ENCODE results near the gene COL6A1.

COL6A1 gene

GRCh38 chr21:46050668-46051378 is 69.3 kb downstream of the COL6A1 start:
- no peak for DNase-seq

DNA sequence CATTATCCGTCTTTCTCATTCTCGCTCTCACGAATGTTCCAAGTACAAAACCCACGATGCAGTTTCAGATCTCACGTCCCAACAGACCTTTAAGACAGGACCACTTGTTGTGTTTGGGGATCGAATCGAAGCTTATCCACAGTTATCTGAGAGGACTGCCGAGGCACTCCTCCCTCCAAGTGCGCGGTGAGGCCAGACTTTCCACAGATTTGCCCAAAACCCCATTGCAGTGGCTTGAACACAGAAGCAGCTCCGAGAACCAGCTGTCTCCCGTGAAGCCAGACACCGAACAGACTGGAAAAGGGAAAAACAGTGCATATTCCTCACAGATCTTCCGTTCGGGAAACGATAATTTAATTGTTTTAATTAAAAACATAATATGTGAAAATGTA is 69.8 kb downstream of the COL6A1 start:
- DNase-seq = no peak

DNA sequence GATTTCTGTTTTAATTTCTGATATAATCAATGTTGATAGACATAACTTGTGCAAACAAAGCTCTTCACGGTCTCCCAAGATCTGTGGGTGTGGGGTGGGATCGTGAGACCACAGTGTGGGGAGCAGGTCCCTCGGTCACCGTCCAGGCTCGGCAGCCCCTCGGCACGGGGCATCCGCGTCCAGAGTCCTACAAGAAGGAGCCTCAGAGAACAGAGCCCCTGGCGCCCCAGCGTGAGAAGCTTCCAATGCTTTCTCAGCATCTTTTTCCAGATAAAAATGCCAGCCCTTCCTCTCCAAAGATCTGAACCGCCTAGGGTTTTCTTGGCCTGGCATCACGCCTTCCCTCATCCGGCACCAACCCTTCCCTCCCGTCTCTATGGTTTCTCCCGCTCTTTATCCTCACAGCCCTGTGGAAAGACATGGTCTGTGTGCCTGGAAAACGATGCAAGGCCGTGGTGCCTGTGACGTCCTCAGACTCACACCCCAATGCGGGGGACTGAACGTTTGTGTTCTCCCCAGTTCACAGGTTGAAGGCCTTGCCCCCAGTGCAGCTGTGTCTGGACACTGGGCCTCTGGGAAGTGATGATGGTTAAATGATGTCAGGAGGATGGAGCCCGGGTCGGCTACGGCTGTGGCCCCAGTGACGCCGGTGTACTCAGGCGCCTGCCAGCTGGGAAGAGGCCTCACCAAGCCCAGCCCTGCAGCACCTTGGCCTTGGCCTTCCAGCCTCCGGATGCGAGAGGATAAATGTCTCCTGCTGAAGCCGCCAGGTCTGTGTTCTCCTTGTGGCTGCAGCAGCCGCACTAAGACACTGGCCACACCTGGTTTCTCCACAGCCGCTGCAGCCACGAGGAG is 70.5 kb downstream of the COL6A1 start:
- DNase-seq = no peak

GRCh38 chr21:46052703-46053651 is 71.4 kb downstream of the COL6A1 start:
- peak; percentile 15 for DNase-seq

GRCh38 chr21:46054031-46054430 is 72.5 kb downstream of the COL6A1 start:
- no peak for DNase-seq

DNA sequence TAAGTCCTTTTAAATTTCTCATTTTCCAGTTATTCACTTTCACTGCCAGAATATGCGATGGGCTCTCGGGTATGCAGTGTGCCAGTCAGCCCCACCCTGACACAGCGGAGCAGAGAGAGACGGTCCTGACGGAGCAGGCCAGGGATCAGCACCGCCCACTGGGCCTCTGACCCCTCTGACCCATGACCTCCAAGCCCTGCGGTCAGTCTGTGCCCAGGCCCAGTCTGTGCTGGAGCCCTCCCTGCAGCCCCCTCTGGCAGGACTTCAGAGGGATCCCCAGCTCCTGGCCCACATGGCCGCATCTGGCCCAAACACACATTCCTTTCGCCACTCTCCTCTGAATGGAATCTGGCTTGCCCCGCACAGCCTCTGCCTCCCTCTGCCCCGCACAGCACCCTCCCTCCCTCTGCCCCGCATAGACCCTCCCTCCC is 72.9 kb downstream of the COL6A1 start:
- no peak for DNase-seq
